CD14-positive monocyte (primary cell): Measurements from ENCODE around the gene UBAP2L. TPM values are rescaled to one million over a fixed set of nuclear protein-coding genes. Genes with fewer than 3 reads are reported as not detected.
A peak's percentile ranks its signal among the peaks of the same experiment; 100 is the strongest.

Source experiments
- DNase-seq, 3 donors: peaks; one replicate each; pipeline ENCODE4 v3.0.0-alpha.2; 2011 to 2022
- H2AFZ ChIP-seq: 2 replicates; pipeline ENCODE4 v1.6.0; 2012; ENCODE audit warnings: mild to moderate bottlenecking, low read depth, low read length, inconsistent platforms; ENCODE audit not compliant: insufficient read depth, poor library complexity, severe bottlenecking
- H3K27ac ChIP-seq, 2 donors: 1 replicate in 1 of 2; 2 replicates in 1 of 2; pipeline ENCODE4 v1.5.1; 2012 to 2013; ENCODE audit warnings: low read length in 2 of 2, control low read depth in 1 of 2, inconsistent platforms in 1 of 2, low read depth in 1 of 2, mild to moderate bottlenecking in 1 of 2
- H3K27me3 ChIP-seq, 2 donors: one replicate each; pipeline versions ENCODE4 v1.6.0 to v1.6.1; 2011 to 2013; ENCODE audit warnings: low read length in 2 of 2; ENCODE audit not compliant: control insufficient read depth in 2 of 2, insufficient read depth in 2 of 2
- H3K36me3 ChIP-seq, 2 donors: replicated peaks in 1 of 2; 1 replicate in 1 of 2; 2 replicates in 1 of 2; pipeline versions ENCODE4 v1.5.1 to v1.6.1; 2012 to 2013; ENCODE audit warnings: low read length in 2 of 2, control low read depth in 1 of 2, inconsistent platforms in 1 of 2, mild to moderate bottlenecking in 1 of 2; ENCODE audit not compliant: insufficient read depth in 2 of 2, control insufficient read depth in 1 of 2
- H3K4me1 ChIP-seq, 2 donors: 1 replicate in 1 of 2; 2 replicates in 1 of 2; pipeline versions ENCODE4 v1.5.1 to v1.6.1; 2012 to 2013; ENCODE audit warnings: low read length in 2 of 2, control low read depth in 1 of 2, inconsistent platforms in 1 of 2, mild to moderate bottlenecking in 1 of 2, moderate library complexity in 1 of 2; ENCODE audit not compliant: insufficient read depth in 2 of 2, control insufficient read depth in 1 of 2
- H3K4me2 ChIP-seq: replicated peaks from 2 replicates; pipeline ENCODE3; 2012; ENCODE audit warnings: low read length, moderate library complexity, mild to moderate bottlenecking; ENCODE audit not compliant: poor library complexity, severe bottlenecking; ENCODE audit errors: extremely low read depth
- H3K4me3 ChIP-seq, 3 experiments: fragments of 200-600 bp in 1 of 3; sonication (generic) in 1 of 3; replicated peaks in 1 of 3; 1 replicate in 2 of 3; 2 replicates in 1 of 3; pipeline ENCODE4 v1.5.1; 2011 to 2013; ENCODE audit warnings: low read length in 3 of 3, mild to moderate bottlenecking in 3 of 3, control low read depth in 2 of 3, low read depth in 2 of 3, inconsistent platforms in 1 of 3, moderate library complexity in 1 of 3
- H3K79me2 ChIP-seq: 2 replicates; pipeline ENCODE4 v1.6.0; 2012; ENCODE audit warnings: mild to moderate bottlenecking, control low read depth, inconsistent platforms, low read length, moderate library complexity; ENCODE audit not compliant: insufficient read depth
- H3K9ac ChIP-seq: 2 replicates; pipeline ENCODE4 v1.6.0; 2017; ENCODE audit warnings: low read length, mild to moderate bottlenecking; ENCODE audit not compliant: insufficient read depth, poor library complexity, severe bottlenecking
- H3K9me3 ChIP-seq, 2 donors: replicated peaks in 1 of 2; 1 replicate in 1 of 2; 2 replicates in 1 of 2; pipeline versions ENCODE4 v1.5.1 to v1.6.1; 2012 to 2013; ENCODE audit warnings: low read length in 2 of 2, control low read depth in 1 of 2; ENCODE audit not compliant: control insufficient read depth in 1 of 2, insufficient read depth in 1 of 2
- H4K20me1 ChIP-seq: 2 replicates; pipeline ENCODE4 v1.6.0; 2012; ENCODE audit warnings: mild to moderate bottlenecking, low read length, control low read depth, moderate library complexity; ENCODE audit not compliant: insufficient read depth
- H3K27ac Mint-ChIP-seq, 7 donors: one replicate each; pipeline ENCODE4 v1.8.0; 2020; ENCODE audit warnings: mild to moderate bottlenecking in 7 of 7, mixed read lengths in 7 of 7, moderate library complexity in 6 of 7, inconsistent platforms in 2 of 7
- H3K27me3 Mint-ChIP-seq, 3 donors: one replicate each; pipeline ENCODE4 v1.8.0; 2021 to 2022; ENCODE audit warnings: low read depth in 3 of 3, mild to moderate bottlenecking in 3 of 3, mixed read lengths in 3 of 3, moderate library complexity in 3 of 3, inconsistent platforms in 1 of 3
- H3K36me3 Mint-ChIP-seq, 2 donors: one replicate each; pipeline ENCODE4 v1.8.0; 2020; ENCODE audit warnings: mixed read lengths in 2 of 2, inconsistent platforms in 1 of 2, mild to moderate bottlenecking in 1 of 2
- H3K4me1 Mint-ChIP-seq: one replicate; pipeline ENCODE4 v1.8.0; 2020; ENCODE audit warnings: mild to moderate bottlenecking, mixed read lengths
- H3K4me3 Mint-ChIP-seq, 2 donors: one replicate each; pipeline ENCODE4 v1.8.0; 2020; ENCODE audit warnings: mild to moderate bottlenecking in 2 of 2, mixed read lengths in 2 of 2, moderate library complexity in 1 of 2
- H3K9me3 Mint-ChIP-seq, 7 donors: one replicate each; pipeline ENCODE4 v1.8.0; 2020 to 2022; ENCODE audit warnings: mixed read lengths in 7 of 7, mild to moderate bottlenecking in 6 of 7, moderate library complexity in 6 of 7, inconsistent platforms in 2 of 7
- CTCF ChIP-seq: fragments of 200-600 bp; IDR thresholded peaks from one replicate; pipeline ENCODE4 v1.8.0; 2022; ENCODE audit warnings: antibody characterized with exemption, mild to moderate bottlenecking
- WGBS: methylation state at CpG from one replicate; pipeline ENCODE4 v1.1.5; 2013; ENCODE audit warnings: missing lambda C conversion rate; ENCODE audit not compliant: insufficient coverage; 5-methylcytosine and 5-hydroxymethylcytosine counted together
- intact Hi-C, 2 donors: fragments of 100-400 bp; cut with micrococcal nuclease; formaldehyde crosslinking; loops; one replicate each; pipeline versions ENCODE4 v1.15.0 to v1.15.1; 2023
- polyA plus RNA-seq, 3 donors: library from polyadenylated mRNA; depleted of rRNA in 1 of 3; unstranded in 2 of 3; stranded (reverse) in 1 of 3; fragments of 300-500 nt in 2 of 3; fragments of >200 nt in 1 of 3; fragmentation: Illumina TruSeq in 2 of 3; gene quantifications; 1 replicate in 2 of 3; 2 replicates in 1 of 3; pipeline ENCODE4 v1.2.3, GENCODE V29; 2012 to 2021

UBAP2L gene
- polyA plus RNA-seq, 3 donors: 40.1 to 200 (median 46.8) TPM

GRCh38 chr1:154181944-154182343 lies 38.8 kb upstream of the UBAP2L start:
- Mint-ChIP-seq H3K27ac (peak overlapping the region; percentile 99 to 100 (median 100)), H3K4me1 (peaks cover 55% of the 10 kb centered on the region), H3K4me3 (peak overlapping the region; percentile 100), H3K36me3 (peaks cover 12 to 37% of the 10 kb centered on the region in 2 donors), H3K27me3 (peaks cover 0 to 3% (median 0%) of the 10 kb centered on the region in 3 donors), H3K9me3 (peaks cover 0 to 4% (median 0%) of the 10 kb centered on the region in 7 donors)
- Histone ChIP-seq H3K9me3 (no peaks in the 10 kb centered on the region), H3K4me3 (peak overlapping the region; percentile 80 to 98 (median 80)), H3K79me2 (peaks cover 70% of the 10 kb centered on the region), H3K9ac (peak overlapping the region; percentile 80), H3K4me2 (peak overlapping the region; percentile 82), H3K4me1 (peaks cover 52 to 59% of the 10 kb centered on the region in 2 donors), H2AFZ (peak overlapping the region; percentile 55), H3K27me3 (no peaks in the 10 kb centered on the region), H3K27ac (peak overlapping the region; percentile 74 to 94), H4K20me1 (peaks cover 60% of the 10 kb centered on the region), H3K36me3 (peaks cover 6 to 9% of the 10 kb centered on the region in 2 donors)
- no peak for TF ChIP-seq CTCF
- intact Hi-C loops: loop anchor here (5.0 to 10.0 kb wide), 4 partner anchors 35 to 90 kb away; partner anchors contain the start of genes HAX1 (in 1 of the 2) and UBAP2L (in 1 of the 2)
- WGBS: no CpG with 5 or more reads among the region's 6 CpGs
- no peak for DNase-seq

- peaks cover 49% of the 10 kb centered on the region for H3K4me1 Mint-ChIP-seq
- peaks cover 47 to 54% of the 10 kb centered on the region in 2 donors for H3K4me1 ChIP-seq
- peak; percentile 79 to 88 (median 80) for DNase-seq
- peak overlapping the region; percentile 99 to 100 (median 100) for H3K27ac Mint-ChIP-seq
- peak overlapping the region; percentile 100 for H3K4me3 Mint-ChIP-seq
- peak overlapping the region; percentile 74 to 94 for H3K27ac ChIP-seq
- H3K9me3 Mint-ChIP-seq: peaks cover 0 to 4% (median 0%) of the 10 kb centered on the region in 7 donors
- no peaks in the 10 kb centered on the region for H3K27me3 ChIP-seq
- H3K79me2 ChIP-seq: peaks cover 64% of the 10 kb centered on the region
- peak overlapping the region; percentile 82 for H3K4me2 ChIP-seq
- no peak for TF ChIP-seq CTCF
- H3K9me3 ChIP-seq: no peaks in the 10 kb centered on the region
- H3K36me3 ChIP-seq: peaks cover 6 to 9% of the 10 kb centered on the region in 2 donors
- H4K20me1 ChIP-seq: peaks cover 55% of the 10 kb centered on the region
- peaks cover 0 to 4% (median 0%) of the 10 kb centered on the region in 3 donors for H3K27me3 Mint-ChIP-seq
- H3K9ac ChIP-seq: peak overlapping the region; percentile 80
- 0% methylated on average over 19 of the region's 35 CpGs for WGBS
- H3K4me3 ChIP-seq: peak overlapping the region; percentile 80 to 98 (median 80)
- intact Hi-C loops: loop anchor here (5.0 to 10.0 kb wide), 4 partner anchors 35 to 90 kb away; partner anchors contain the start of genes HAX1 (in 1 of the 2) and UBAP2L (in 1 of the 2)
- H2AFZ ChIP-seq: peak overlapping the region; percentile 89
- peaks cover 7 to 32% of the 10 kb centered on the region in 2 donors for H3K36me3 Mint-ChIP-seq
Observed at GRCh38 chr1:154182344-154183045, 38.3 kb upstream of the UBAP2L start.
